ENCODE measurements around the gene MGAT5B.

- TF ChIP-seq NFATC3 (IDR thresholded peaks at IDR 0.05) (no peak), KDM4B (IDR thresholded peaks at IDR 0.05; ENCODE audit: borderline replicate concordance in 2 of 2, low read depth in 1 of 2) (no peak), XRCC5 (IDR thresholded peaks at IDR 0.05; ENCODE audit: low read depth, low read length) (no peak), XRCC3 (IDR thresholded peaks at IDR 0.05) (no peak), EHMT2 (IDR thresholded peaks at IDR 0.05) (no peak), YY1 (IDR thresholded peaks at IDR 0.05; ENCODE audit: borderline replicate concordance in 1 of 3, control insufficient read depth in 1 of 3, extremely low read depth in 1 of 3, insufficient read depth in 3 of 3, insufficient read length in 1 of 3, insufficient replicate concordance in 2 of 3, low read depth in 1 of 3, low read length in 2 of 3) (no peak), JUND (IDR thresholded peaks at IDR 0.05; ENCODE audit: borderline replicate concordance, low read depth, low read length) (no peak), JUND (tag; IDR thresholded peaks at IDR 0.05; ENCODE audit: borderline replicate concordance, low read depth, low read length) (no peak)
- TF ChIP-seq, protein P1, sequence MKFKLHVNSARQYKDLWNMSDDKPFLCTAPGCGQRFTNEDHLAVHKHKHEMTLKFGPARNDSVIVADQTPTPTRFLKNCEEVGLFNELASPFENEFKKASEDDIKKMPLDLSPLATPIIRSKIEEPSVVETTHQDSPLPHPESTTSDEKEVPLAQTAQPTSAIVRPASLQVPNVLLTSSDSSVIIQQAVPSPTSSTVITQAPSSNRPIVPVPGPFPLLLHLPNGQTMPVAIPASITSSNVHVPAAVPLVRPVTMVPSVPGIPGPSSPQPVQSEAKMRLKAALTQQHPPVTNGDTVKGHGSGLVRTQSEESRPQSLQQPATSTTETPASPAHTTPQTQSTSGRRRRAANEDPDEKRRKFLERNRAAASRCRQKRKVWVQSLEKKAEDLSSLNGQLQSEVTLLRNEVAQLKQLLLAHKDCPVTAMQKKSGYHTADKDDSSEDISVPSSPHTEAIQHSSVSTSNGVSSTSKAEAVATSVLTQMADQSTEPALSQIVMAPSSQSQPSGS (CRISPR knock-in tag; IDR thresholded peaks at IDR 0.05) = no peak
These were observed 26.3 kb upstream of the MGAT5B start for GRCh38 chr17:76841776-76842405.
